Astrocyte of the spinal cord (primary cell): ENCODE results near the gene NDST3.

ENCODE experiments used
- DNase-seq: peaks from one replicate; pipeline ENCODE4 v3.0.0; 2011; ENCODE audit warnings: low read depth, low spot score
- H3K4me3 ChIP-seq: 2 replicates; pipeline ENCODE4 v1.5.1; 2011; ENCODE audit warnings: low read depth, mild to moderate bottlenecking, low read length, moderate library complexity
- in situ Hi-C: cut with HindIII; loops from 2 replicates; pipeline ENCODE4 v1.10.0; 2017; ENCODE audit warnings: low sequenced_read_pairs
- TF ChIP-seq, protein P1 (sequence below): IDR thresholded peaks from 2 replicates; pipeline ENCODE4 v1.5.1; 2012; ENCODE audit warnings: low read depth, mild to moderate bottlenecking, low read length, inconsistent platforms

The NDST3 gene

DNA sequence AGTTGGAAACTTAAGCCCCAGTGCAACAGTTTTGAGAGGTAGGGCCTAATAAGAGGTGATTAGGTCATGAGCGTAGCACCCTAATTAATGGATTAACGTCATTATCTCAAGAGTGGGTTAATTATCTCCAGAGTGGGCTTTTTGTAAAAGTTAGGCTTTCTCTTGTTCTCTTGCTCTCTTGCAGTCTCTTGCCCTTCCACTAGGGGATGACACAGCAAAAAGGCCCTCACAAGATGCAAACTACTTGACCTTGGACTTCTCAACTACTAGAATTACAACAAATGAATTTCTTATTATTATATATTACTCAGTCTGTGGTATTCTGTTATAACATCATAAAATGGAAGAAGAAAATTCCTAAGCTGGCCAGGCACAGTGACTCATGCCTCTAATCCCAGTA lies 22.1 kb upstream of the NDST3 start:
- H3K4me3 ChIP-seq: no peak overlapping the region
- in situ Hi-C loops: no loop called here
- peak; percentile 1 for DNase-seq
- TF ChIP-seq, protein P1, sequence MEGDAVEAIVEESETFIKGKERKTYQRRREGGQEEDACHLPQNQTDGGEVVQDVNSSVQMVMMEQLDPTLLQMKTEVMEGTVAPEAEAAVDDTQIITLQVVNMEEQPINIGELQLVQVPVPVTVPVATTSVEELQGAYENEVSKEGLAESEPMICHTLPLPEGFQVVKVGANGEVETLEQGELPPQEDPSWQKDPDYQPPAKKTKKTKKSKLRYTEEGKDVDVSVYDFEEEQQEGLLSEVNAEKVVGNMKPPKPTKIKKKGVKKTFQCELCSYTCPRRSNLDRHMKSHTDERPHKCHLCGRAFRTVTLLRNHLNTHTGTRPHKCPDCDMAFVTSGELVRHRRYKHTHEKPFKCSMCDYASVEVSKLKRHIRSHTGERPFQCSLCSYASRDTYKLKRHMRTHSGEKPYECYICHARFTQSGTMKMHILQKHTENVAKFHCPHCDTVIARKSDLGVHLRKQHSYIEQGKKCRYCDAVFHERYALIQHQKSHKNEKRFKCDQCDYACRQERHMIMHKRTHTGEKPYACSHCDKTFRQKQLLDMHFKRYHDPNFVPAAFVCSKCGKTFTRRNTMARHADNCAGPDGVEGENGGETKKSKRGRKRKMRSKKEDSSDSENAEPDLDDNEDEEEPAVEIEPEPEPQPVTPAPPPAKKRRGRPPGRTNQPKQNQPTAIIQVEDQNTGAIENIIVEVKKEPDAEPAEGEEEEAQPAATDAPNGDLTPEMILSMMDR: peak; percentile 21

DNA sequence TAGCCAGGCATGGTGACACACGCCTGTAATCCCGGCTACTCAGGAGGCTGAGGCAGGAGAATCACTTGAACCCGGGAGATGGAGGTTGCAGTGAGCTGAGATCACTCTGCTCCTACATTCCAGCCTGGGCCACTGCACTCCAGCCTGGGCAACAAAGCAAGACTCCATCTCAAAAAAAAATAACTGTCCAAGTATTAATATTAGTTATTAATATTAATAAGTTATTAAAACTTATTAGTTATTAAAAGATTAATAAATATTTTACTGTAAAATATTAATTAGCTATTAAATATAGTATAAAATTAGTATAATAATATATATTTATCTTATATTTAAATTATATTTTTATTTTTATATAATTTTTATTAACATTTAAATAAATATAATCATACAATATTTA lies 19.5 kb upstream of the NDST3 start:
- DNase-seq: no peak
- TF ChIP-seq, protein P1: no peak
- in situ Hi-C loops: no loop called here
- no peak overlapping the region for H3K4me3 ChIP-seq

DNA sequence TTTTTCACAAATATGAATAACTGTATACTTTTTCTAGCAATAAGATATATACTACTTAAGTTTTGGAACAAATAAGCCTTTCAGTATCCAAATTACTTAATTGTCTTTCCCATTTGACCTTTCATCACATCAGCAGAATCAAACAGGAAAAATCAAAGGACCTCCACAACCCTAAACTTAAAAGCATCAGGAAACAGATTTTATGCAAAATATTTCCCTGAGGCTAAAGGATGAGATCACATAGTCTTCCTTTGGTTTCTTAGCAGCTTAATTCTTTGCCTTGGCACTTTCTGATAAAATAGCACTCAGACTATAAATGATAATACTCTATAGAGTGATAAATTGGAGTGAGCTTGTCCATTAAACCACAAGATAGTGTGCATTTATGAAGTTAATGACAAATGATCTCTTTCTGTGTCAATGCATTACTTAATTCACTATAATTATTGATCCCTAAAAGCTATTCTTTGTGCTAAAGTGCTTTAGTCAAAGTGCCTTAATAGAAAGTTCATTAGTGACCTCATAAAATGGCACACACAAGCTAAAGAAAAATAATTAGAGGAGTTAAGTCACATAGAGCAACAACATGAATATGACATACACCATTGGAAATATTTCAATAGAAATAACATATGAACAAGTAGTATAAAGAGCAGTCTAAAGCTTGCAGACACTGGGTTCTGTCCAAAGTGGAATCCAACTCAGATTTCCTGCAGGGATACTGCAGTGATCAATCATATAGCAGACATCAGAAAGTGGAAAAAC lies 15.7 kb upstream of the NDST3 start:
- H3K4me3 ChIP-seq: no peak overlapping the region
- TF ChIP-seq, protein P1: no peak
- DNase-seq: no peak
- in situ Hi-C loops: no loop called here

DNA sequence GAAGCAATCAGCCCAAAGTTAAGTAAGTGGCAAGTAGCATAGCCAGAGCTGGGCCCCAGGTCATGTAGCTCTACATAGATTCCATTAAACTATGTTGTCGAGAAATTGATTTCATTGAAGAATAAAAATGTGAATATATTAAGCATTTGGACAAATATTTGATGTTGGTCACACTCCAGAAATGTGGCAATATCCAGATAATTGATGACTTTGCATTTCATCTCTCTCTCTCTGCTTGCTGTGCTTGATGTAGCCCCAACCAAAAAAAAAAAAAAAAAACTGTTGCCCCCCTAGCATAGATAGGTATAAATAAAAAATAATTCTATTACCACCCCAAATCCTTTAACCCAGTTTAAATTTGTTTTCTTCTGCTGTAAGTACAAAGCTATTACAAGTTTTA lies 7.5 kb upstream of the NDST3 start:
- in situ Hi-C loops: no loop called here
- TF ChIP-seq, protein P1: no peak
- no peak overlapping the region for H3K4me3 ChIP-seq
- no peak for DNase-seq

DNA sequence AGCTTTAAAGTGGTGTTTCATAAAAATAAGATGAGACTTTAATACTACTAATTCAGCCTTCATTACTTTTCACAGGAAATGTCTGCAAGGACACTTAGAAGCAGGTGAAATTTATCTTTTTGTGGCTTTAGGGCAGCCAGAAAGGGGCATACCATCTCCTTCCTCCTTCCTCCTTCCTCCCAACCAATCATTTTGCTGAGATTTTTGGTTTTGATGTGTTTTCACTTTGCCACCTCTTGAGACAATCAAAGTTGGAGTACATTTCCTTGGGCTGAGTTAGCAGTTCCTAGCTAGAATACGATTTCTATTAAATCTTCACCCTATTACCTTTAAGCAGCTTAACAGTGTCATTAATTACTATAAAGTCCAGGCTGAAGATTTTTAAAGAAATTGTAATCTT lies 5.1 kb upstream of the NDST3 start:
- no peak for DNase-seq
- TF ChIP-seq, protein P1: no peak
- no peak overlapping the region for H3K4me3 ChIP-seq
- in situ Hi-C loops: no loop called here

DNA sequence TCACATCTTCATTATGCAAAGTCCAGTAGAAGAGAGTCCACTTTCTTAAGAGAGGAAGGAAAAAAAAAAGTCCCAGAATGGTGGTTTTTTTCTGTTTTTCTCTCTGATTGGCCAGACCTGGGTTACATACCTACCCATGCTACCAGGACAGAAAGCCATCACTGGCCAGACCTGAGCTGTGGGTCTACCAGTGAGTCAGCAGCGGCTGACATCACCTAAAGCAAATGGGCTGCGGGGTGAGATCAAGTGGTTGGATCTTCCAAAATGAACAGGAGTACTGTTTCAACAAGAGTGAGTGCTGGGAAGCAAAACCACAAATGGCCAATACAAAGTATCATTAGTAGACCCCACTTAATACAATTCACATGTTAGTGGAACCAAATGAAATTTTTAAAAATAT lies 1.6 kb upstream of the NDST3 start:
- peak overlapping the region; percentile 44 for H3K4me3 ChIP-seq
- TF ChIP-seq, protein P1: no peak
- peak; percentile 62 for DNase-seq

More for the DNA sequence above, 1.6 kb upstream of the NDST3 start:
- in situ Hi-C loops: no loop called here
